HepG2 (cell line): ENCODE results near the gene PSMD2. TPM values are rescaled to one million over a fixed set of nuclear protein-coding genes. Genes with fewer than 3 reads are reported as not detected.
A peak's percentile ranks its signal among the peaks of the same experiment; 100 is the strongest.

Source experiments
- AHR ChIP-seq: IDR thresholded peaks from 2 replicates; pipeline ENCODE4 v1.6.1; 2018; ENCODE audit warnings: missing genetic modification reagents, missing compliant biosample characterization
- BORCS8-MEF2B ChIP-seq: sonication (generic); formaldehyde crosslinking; IDR thresholded peaks from 2 replicates; pipeline ENCODE4 v1.8.0; 2022; ENCODE audit warnings: mild to moderate bottlenecking, missing genetic modification reagents
- HHEX ChIP-seq: IDR thresholded peaks from 2 replicates; pipeline ENCODE4 v1.6.1; 2016; ENCODE audit warnings: control low read depth
- NR1H2 ChIP-seq: sonication (generic); formaldehyde crosslinking; IDR thresholded peaks from 2 replicates; pipeline ENCODE4 v1.8.1; 2022; ENCODE audit warnings: low read depth, missing genetic modification reagents, borderline replicate concordance
- SIN3A ChIP-seq: IDR thresholded peaks from 2 replicates; pipeline ENCODE4 v1.6.1; 2011; ENCODE audit warnings: low read depth, mild to moderate bottlenecking, control low read depth, low read length, borderline replicate concordance
- ZBTB7A ChIP-seq: sonication (generic); formaldehyde crosslinking; IDR thresholded peaks from 2 replicates; pipeline ENCODE4 v1.8.0; 2022; ENCODE audit warnings: mild to moderate bottlenecking, missing genetic modification reagents
- ZFP41 ChIP-seq: sonication (generic); formaldehyde crosslinking; IDR thresholded peaks from 2 replicates; pipeline ENCODE4 v1.4.0; 2020; ENCODE audit warnings: mild to moderate bottlenecking, missing genetic modification reagents, borderline replicate concordance
- ZFX ChIP-seq: sonication (generic); formaldehyde crosslinking; IDR thresholded peaks from 2 replicates; pipeline ENCODE4 v1.4.0; 2020; ENCODE audit warnings: mild to moderate bottlenecking, low read depth, missing genetic modification reagents, moderate library complexity
- ZKSCAN8 ChIP-seq: IDR thresholded peaks from 2 replicates; pipeline ENCODE4 v1.6.1; 2016; ENCODE audit warnings: borderline replicate concordance, missing genetic modification reagents, missing compliant biosample characterization
- ZNF124 ChIP-seq: sonication (generic); formaldehyde crosslinking; IDR thresholded peaks from 2 replicates; pipeline ENCODE4 v1.4.0; 2020; ENCODE audit warnings: missing genetic modification reagents
- ZNF292 ChIP-seq: sonication (generic); formaldehyde crosslinking; IDR thresholded peaks from 2 replicates; pipeline ENCODE4 v1.8.1; 2022; ENCODE audit warnings: mild to moderate bottlenecking, low read depth, missing genetic modification reagents, borderline replicate concordance
- ZNF30 ChIP-seq: sonication (generic); formaldehyde crosslinking; IDR thresholded peaks from 2 replicates; pipeline ENCODE4 v1.5.0; 2020; ENCODE audit warnings: mild to moderate bottlenecking, missing genetic modification reagents
- ZNF776 ChIP-seq: sonication (generic); formaldehyde crosslinking; IDR thresholded peaks from 2 replicates; pipeline ENCODE4 v1.4.0; 2020; ENCODE audit warnings: mild to moderate bottlenecking, missing genetic modification reagents
- ZNF788 ChIP-seq: sonication (generic); formaldehyde crosslinking; IDR thresholded peaks from 2 replicates; pipeline ENCODE4 v1.5.0; 2020; ENCODE audit warnings: mild to moderate bottlenecking, missing genetic modification reagents, borderline replicate concordance
- polyA plus RNA-seq, 8 experiments: library from polyadenylated mRNA; depleted of rRNA in 3 of 8; stranded (reverse) in 7 of 8; unstranded in 1 of 8; fragments of >200 nt; fragmentation: Illumina TruSeq in 4 of 8; extraction: Trizol in 4 of 8; gene quantifications; 2 replicates each; pipeline versions ENCODE4 v1.2.1 to v1.2.3, GENCODE V29; 2011 to 2016; ENCODE audit warnings: low read depth in 4 of 8, missing spikeins in 1 of 8, mixed read lengths in 1 of 8; ENCODE audit not compliant: insufficient read depth in 1 of 8
- total RNA-seq, 5 experiments: library from RNA; depleted of rRNA; stranded (reverse); fragments of >200 nt; fragmentation: Illumina TruSeq; extraction: Trizol; gene quantifications; 2 replicates each; pipeline ENCODE4 v1.2.3, GENCODE V29; 2016; ENCODE audit warnings: low read depth in 1 of 5
- TF ChIP-seq, protein P1 (sequence below): sonication (generic); formaldehyde crosslinking; IDR thresholded peaks from 2 replicates; pipeline ENCODE4 v1.8.0; 2022; ENCODE audit warnings: missing genetic modification reagents, mild to moderate bottlenecking, inconsistent platforms, borderline replicate concordance
- TF ChIP-seq, protein P2 (sequence below): sonication (generic); formaldehyde crosslinking; IDR thresholded peaks from 2 replicates; pipeline ENCODE4 v1.8.1; 2023; ENCODE audit warnings: mild to moderate bottlenecking, inconsistent platforms, moderate library complexity, missing genetic modification reagents, borderline replicate concordance
- TF ChIP-seq, protein P3 (sequence below): sonication (generic); formaldehyde crosslinking; IDR thresholded peaks from 2 replicates; pipeline ENCODE4 v1.5.0; 2020; ENCODE audit warnings: mild to moderate bottlenecking, missing genetic modification reagents
- TF ChIP-seq, protein P4 (sequence below): sonication (generic); formaldehyde crosslinking; IDR thresholded peaks from 2 replicates; pipeline ENCODE4 v1.5.0; 2020; ENCODE audit warnings: mild to moderate bottlenecking, missing genetic modification reagents, moderate library complexity
- TF ChIP-seq, protein P5 (sequence below): sonication (generic); formaldehyde crosslinking; IDR thresholded peaks from 2 replicates; pipeline ENCODE4 v1.8.0; 2023; ENCODE audit warnings: mild to moderate bottlenecking, missing genetic modification reagents
- TF ChIP-seq, protein P6 (sequence below): sonication (generic); formaldehyde crosslinking; IDR thresholded peaks from 2 replicates; pipeline ENCODE4 v1.4.0; 2020; ENCODE audit warnings: missing genetic modification reagents

The PSMD2 gene
- total and polyA plus RNA-seq, 2 of the 13 experiments (the other 11 are each of a cell fraction or from before 2014, with no cell fraction given): 125 to 200 TPM

DNA sequence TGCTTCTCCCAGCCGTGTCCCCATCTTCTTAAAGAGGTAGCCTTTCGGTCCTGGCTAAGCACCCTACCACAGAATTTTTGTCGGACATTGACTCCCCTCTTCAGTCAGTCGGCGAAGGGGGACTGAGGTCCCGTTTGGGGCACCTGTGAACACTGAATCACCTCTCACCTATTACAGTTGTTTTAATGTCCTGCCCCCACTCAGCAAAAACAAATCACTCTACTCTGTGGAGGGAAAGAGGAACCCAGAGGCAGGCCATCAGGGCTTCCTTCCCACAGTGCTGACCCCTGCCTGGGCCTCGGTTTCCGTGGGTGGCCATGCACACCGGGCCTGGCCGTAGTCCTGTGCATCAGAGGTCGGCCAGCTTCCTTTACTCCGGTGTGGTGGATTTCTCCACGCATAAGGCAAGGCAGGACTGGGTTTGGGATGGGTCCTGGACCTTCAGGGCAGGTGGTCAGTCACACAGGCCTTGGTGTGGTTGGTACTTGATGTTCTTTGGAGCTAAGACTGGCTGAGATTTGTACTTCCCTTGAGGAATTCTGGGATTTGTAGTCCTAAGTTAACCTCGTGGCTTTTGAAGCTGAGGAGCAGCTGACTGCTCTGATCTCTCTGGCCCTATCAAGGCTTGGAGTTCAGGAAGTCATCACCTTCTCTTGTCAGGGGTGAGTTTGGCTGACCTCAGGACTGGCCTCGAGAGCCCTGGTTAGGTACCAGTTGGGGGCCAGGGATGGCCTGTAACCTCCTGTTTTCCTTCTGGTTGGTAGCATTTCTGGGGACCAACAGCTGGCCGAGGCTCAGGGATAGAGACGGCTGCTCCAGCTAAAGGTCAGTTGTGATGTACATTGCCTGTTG lies 37.7 kb downstream of the PSMD2 start (continued):
- no peak for TF ChIP-seq ZKSCAN8 (CRISPR knock-in tag)
- 0 out of 2 replicates have a peak, but pooled peaks have one; percentile 51 for TF ChIP-seq ZFP41 (CRISPR knock-in tag)
- TF ChIP-seq NR1H2: no peak
- peak; percentile 30; the same call in 1 of the 2 replicates for TF ChIP-seq BORCS8-MEF2B (CRISPR knock-in tag)
- TF ChIP-seq, protein P1, sequence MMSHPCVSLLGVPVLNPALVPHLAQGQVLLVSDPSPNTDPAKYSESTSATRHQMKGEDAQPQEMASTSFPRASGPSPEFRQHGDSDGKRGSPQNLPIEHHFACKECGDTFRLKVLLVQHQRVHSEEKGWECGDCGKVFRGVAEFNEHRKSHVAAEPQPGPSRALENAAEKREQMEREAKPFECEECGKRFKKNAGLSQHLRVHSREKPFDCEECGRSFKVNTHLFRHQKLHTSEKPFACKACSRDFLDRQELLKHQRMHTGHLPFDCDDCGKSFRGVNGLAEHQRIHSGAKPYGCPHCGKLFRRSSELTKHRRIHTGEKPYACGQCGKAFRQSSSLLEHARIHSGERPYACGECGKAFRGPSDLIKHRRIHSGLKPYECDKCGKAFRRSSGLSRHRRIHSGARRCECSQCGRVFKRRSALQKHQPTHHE (CRISPR knock-in tag): 0 out of 2 replicates have a peak, but pooled peaks have one; percentile 15
- TF ChIP-seq ZNF776 (CRISPR knock-in tag): no peak
- TF ChIP-seq, protein P2, sequence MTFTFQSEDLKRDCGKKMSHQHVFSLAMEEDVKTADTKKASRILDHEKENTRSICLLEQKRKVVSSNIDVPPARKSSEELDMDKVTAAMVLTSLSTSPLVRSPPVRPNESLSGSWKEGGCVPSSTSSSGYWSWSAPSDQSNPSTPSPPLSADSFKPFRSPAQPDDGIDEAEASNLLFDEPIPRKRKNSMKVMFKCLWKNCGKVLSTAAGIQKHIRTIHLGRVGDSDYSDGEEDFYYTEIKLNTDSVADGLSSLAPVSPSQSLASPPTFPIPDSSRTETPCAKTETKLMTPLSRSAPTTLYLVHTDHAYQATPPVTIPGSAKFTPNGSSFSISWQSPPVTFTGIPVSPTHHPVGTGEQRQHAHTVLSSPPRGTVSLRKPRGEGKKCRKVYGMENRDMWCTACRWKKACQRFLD (CRISPR knock-in tag): no peak
- TF ChIP-seq, protein P3, sequence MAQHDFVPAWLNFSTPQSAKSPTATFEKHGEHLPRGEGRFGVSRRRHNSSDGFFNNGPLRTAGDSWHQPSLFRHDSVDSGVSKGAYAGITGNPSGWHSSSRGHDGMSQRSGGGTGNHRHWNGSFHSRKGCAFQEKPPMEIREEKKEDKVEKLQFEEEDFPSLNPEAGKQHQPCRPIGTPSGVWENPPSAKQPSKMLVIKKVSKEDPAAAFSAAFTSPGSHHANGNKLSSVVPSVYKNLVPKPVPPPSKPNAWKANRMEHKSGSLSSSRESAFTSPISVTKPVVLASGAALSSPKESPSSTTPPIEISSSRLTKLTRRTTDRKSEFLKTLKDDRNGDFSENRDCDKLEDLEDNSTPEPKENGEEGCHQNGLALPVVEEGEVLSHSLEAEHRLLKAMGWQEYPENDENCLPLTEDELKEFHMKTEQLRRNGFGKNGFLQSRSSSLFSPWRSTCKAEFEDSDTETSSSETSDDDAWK (CRISPR knock-in tag): no peak
- TF ChIP-seq ZNF124 (CRISPR knock-in tag): no peak
- TF ChIP-seq, protein P4, sequence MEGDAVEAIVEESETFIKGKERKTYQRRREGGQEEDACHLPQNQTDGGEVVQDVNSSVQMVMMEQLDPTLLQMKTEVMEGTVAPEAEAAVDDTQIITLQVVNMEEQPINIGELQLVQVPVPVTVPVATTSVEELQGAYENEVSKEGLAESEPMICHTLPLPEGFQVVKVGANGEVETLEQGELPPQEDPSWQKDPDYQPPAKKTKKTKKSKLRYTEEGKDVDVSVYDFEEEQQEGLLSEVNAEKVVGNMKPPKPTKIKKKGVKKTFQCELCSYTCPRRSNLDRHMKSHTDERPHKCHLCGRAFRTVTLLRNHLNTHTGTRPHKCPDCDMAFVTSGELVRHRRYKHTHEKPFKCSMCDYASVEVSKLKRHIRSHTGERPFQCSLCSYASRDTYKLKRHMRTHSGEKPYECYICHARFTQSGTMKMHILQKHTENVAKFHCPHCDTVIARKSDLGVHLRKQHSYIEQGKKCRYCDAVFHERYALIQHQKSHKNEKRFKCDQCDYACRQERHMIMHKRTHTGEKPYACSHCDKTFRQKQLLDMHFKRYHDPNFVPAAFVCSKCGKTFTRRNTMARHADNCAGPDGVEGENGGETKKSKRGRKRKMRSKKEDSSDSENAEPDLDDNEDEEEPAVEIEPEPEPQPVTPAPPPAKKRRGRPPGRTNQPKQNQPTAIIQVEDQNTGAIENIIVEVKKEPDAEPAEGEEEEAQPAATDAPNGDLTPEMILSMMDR (CRISPR knock-in tag): no peak
- no peak for TF ChIP-seq ZNF292 (CRISPR knock-in tag)
- TF ChIP-seq AHR: no peak
- no peak for TF ChIP-seq ZNF788
- TF ChIP-seq ZNF30 (CRISPR knock-in tag): no peak
- no peak for TF ChIP-seq SIN3A
- TF ChIP-seq, protein P5, sequence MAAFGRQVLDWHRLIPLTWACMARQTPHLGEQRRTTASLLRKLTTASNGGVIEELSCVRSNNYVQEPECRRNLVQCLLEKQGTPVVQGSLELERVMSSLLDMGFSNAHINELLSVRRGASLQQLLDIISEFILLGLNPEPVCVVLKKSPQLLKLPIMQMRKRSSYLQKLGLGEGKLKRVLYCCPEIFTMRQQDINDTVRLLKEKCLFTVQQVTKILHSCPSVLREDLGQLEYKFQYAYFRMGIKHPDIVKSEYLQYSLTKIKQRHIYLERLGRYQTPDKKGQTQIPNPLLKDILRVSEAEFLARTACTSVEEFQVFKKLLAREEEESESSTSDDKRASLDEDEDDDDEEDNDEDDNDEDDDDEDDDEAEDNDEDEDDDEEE: no peak
- no peak for TF ChIP-seq HHEX (CRISPR knock-in tag)
- TF ChIP-seq ZFX (CRISPR knock-in tag): peak; percentile 88; the same call in 1 of the 2 replicates
- TF ChIP-seq ZBTB7A (CRISPR knock-in tag): no peak
- TF ChIP-seq, protein P6, sequence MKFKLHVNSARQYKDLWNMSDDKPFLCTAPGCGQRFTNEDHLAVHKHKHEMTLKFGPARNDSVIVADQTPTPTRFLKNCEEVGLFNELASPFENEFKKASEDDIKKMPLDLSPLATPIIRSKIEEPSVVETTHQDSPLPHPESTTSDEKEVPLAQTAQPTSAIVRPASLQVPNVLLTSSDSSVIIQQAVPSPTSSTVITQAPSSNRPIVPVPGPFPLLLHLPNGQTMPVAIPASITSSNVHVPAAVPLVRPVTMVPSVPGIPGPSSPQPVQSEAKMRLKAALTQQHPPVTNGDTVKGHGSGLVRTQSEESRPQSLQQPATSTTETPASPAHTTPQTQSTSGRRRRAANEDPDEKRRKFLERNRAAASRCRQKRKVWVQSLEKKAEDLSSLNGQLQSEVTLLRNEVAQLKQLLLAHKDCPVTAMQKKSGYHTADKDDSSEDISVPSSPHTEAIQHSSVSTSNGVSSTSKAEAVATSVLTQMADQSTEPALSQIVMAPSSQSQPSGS (CRISPR knock-in tag): no peak
